Nephron progenitor cell (in vitro differentiated cells): ENCODE data around the gene KCNJ15.
"Not testable (repeated sequence)": the region's sequence is repeated elsewhere in the genome, so short reads cannot be mapped to it uniquely, and the experiment has no call there.

ENCODE experiments used
- DNase-seq: peaks from one replicate; pipeline ENCODE4 v3.0.0; 2021
- H3K27ac Mint-ChIP-seq: 2 replicates; pipeline ENCODE4 v1.8.0; 2021; ENCODE audit warnings: mild to moderate bottlenecking, moderate library complexity, mixed read lengths
- H3K27me3 Mint-ChIP-seq: 2 replicates; pipeline ENCODE4 v1.8.0; 2021; ENCODE audit warnings: mild to moderate bottlenecking, low read depth, mixed read lengths; ENCODE audit not compliant: poor library complexity
- H3K36me3 Mint-ChIP-seq: 2 replicates; pipeline ENCODE4 v1.8.0; 2021; ENCODE audit warnings: low read depth, mixed read lengths
- H3K4me1 Mint-ChIP-seq: 2 replicates; pipeline ENCODE4 v1.8.0; 2021; ENCODE audit warnings: mixed read lengths
- H3K4me3 Mint-ChIP-seq: 2 replicates; pipeline ENCODE4 v1.8.0; 2021; ENCODE audit warnings: mild to moderate bottlenecking, moderate library complexity, mixed read lengths
- H3K9me3 Mint-ChIP-seq: 2 replicates; pipeline ENCODE4 v1.8.0; 2021; ENCODE audit warnings: mild to moderate bottlenecking, moderate library complexity, mixed read lengths
- CTCF ChIP-seq: fragments of 200-600 bp; sonication (generic); IDR thresholded peaks from 2 replicates; pipeline ENCODE4 v1.5.0; 2021; ENCODE audit warnings: antibody characterized with exemption

KCNJ15 gene

DNA sequence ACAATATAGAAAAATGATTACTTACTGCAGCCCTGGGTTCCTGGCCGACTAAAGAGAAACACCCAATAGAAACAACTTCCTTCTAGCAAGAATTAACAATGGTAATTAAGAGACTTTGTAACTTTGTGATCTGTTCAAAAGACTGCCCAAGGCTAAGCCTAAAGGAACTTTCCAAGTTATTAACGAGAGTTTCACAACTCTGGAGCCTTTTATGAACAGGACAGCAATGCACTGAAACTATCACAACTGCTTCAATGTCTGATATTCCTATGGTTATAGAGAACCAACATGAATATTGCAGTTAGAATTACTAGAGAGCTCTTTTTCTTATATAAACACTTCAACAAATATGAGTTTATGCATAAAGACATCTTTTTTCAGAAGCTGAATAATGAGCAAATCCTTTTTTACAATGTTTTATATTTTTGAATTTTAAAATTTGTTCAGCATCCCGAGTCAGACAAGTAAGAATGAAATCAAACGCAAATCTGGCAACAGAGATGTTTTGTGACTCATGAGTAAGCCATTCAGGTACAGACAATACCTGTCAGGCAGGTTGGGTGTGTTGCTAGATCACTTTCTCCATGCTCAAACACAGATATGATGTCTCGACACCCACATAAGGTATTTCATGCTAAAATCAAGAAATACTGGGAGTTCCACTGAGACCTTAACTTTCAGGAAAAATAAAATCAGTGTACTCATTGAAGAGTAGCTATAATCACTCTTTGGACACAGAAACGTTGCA lies 22.2 kb upstream of the KCNJ15 start:
- no peak overlapping the region for H3K4me3 Mint-ChIP-seq
- H3K27me3 Mint-ChIP-seq = peaks cover 4% of the 10 kb centered on the region
- H3K27ac Mint-ChIP-seq = no peak overlapping the region
- H3K4me1 Mint-ChIP-seq = peaks cover 22% of the 10 kb centered on the region
- no peak for DNase-seq
- peaks cover 50% of the 10 kb centered on the region for H3K9me3 Mint-ChIP-seq
- peaks cover 13% of the 10 kb centered on the region for H3K36me3 Mint-ChIP-seq
- TF ChIP-seq CTCF = no peak

DNA sequence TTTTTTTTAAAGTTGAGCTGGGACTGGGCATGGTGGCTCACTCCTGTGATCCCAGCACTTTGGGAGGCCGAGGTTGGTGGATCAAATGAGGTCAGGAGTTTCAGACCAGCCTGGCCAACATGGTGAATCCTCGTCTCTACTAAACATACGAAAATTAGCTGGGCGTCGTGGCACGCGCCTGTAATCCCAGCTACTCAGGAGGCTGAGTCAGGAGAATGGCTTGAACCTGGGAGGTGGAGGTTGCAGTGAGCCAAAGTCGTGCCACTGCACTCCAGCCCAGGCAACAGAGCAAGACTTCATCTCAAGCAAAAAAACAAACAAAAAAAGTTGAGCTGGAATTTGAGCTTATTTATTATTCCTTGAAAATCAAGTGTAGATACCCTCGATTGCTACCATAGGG lies 21.5 kb upstream of the KCNJ15 start:
- Mint-ChIP-seq H3K4me1 (peaks cover 29% of the 10 kb centered on the region), H3K9me3 (peaks cover 44% of the 10 kb centered on the region)
- not testable (repeated sequence) for H3K27me3 Mint-ChIP-seq, DNase-seq, H3K4me3 Mint-ChIP-seq, H3K36me3 Mint-ChIP-seq, H3K27ac Mint-ChIP-seq

DNA sequence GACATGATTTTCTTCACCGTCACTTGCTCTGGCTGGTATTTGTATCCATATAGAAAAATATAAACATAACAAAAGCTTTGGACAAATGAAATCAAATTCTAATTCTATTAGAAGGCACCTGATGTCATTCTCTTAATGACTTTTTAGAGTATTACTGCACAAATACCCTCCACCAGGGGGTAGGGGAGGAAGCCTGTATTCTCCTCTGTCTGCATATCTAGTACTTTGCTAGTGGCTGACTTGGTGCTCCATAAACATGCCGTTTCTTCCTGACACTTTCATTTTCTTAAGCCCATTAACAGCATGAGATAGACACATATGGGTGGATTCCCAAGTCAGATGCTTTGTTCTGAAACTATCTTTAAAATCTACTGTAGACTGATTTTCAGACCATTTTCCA lies 20.6 kb upstream of the KCNJ15 start:
- Mint-ChIP-seq H3K4me3 (no peak overlapping the region), H3K4me1 (peaks cover 32% of the 10 kb centered on the region)
- TF ChIP-seq CTCF = no peak

DNA sequence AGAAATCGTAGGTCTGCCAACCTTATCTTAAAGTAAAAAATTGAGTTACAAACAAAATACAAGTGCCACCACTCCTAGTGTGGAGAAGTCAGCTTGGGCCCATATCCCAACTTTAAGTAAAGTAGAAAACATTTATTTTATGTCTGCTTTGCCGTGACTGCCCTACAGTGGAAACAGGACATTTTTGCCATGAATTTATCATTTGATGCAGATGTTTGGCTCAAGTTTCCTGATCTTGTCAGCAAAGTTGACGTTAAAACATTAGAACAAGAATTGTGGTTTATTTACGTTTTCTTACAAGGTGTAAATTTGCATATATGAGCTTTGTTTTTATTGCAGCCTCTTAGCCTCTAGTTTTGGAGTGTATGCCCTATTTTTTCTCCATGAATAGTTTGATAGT lies 17.1 kb upstream of the KCNJ15 start:
- Mint-ChIP-seq H3K4me1 (peaks cover 32% of the 10 kb centered on the region), H3K36me3 (peaks cover 3% of the 10 kb centered on the region), H3K4me3 (no peak overlapping the region), H3K27me3 (peaks cover 6% of the 10 kb centered on the region), H3K27ac (peak overlapping the region; percentile 32), H3K9me3 (peaks cover 9% of the 10 kb centered on the region)
- no peak for TF ChIP-seq CTCF
- DNase-seq = no peak

More for the DNA sequence above, 20.6 kb upstream of the KCNJ15 start:
- peaks cover 4% of the 10 kb centered on the region for H3K27me3 Mint-ChIP-seq
- no peak for DNase-seq
- H3K9me3 Mint-ChIP-seq = peaks cover 36% of the 10 kb centered on the region
- H3K27ac Mint-ChIP-seq = no peak overlapping the region
- H3K36me3 Mint-ChIP-seq = peaks cover 3% of the 10 kb centered on the region

DNA sequence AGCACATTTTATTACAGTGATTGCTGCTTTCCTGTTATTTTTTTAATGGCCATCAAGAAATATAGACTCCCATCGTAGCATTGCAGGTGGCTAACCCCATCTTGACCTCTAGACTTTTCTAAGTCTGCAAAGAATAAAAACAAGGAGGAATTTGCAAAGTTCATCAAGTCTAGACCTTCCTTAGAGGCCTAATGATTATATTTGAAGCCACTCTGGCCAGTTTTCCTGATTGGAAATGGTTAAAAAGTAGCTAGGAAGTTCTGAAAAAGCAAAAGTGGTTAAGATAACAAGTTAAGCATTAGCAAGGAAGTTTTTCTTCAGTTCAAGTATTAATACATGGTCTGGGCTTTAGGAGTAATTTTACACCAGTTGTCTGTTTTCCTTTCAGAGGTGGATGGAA lies 16.7 kb upstream of the KCNJ15 start:
- peaks cover 32% of the 10 kb centered on the region for H3K4me1 Mint-ChIP-seq
- H3K9me3 Mint-ChIP-seq = peaks cover 9% of the 10 kb centered on the region
- peaks cover 9% of the 10 kb centered on the region for H3K27me3 Mint-ChIP-seq
- H3K36me3 Mint-ChIP-seq = peaks cover 3% of the 10 kb centered on the region
- no peak overlapping the region for H3K4me3 Mint-ChIP-seq
- H3K27ac Mint-ChIP-seq = peak overlapping the region; percentile 32
- no peak for DNase-seq
- no peak for TF ChIP-seq CTCF

DNA sequence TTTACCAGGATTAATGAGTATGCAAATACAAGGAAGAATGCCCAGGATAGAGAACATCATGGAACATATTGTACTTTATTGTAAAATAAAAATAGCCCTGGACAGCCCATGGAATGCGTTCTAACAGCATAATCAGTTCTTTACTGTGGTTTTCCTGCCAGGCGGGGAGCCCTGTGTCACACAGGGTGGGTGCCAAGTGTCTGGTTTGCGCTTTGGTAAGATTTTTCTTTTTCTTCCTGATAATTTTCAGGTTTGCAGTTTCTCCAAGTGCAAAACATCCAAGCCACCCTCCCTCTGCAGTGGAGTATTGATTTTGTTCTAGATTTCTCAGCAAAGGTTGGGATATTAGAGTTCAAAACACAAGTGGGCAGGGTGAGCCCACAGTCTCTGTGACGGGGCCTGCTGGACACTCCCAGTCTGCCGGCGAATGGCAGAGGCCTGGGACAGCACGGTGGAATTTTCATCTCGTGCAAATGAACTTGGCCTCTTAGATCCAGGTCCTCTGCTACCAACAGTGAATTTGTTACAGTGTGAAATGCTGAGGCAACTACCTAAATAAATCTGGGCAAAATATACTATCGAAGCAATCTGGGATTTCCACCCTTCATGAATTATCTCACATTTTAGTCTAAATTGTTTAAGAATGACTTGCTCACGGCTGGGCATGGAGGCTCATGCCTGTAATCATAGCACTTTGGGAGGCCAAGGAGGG lies 15.6 kb upstream of the KCNJ15 start:
- H3K4me3 Mint-ChIP-seq = no peak overlapping the region
- no peak for DNase-seq
- peaks cover 9% of the 10 kb centered on the region for H3K9me3 Mint-ChIP-seq
- no peak overlapping the region for H3K27ac Mint-ChIP-seq
- H3K36me3 Mint-ChIP-seq = peaks cover 3% of the 10 kb centered on the region
- peaks cover 9% of the 10 kb centered on the region for H3K27me3 Mint-ChIP-seq
- H3K4me1 Mint-ChIP-seq = peaks cover 32% of the 10 kb centered on the region
- TF ChIP-seq CTCF = no peak
